Naive B cell (primary cell): Measurements from ENCODE around the gene TMEM30A. TPM values are rescaled to one million over a fixed set of nuclear protein-coding genes. Genes with fewer than 3 reads are reported as not detected.

Source experiments
- ATAC-seq, 2 donors: fragments of 150-1000 bp; cut with Tn5 transposase; 2 replicates each; pipeline ENCODE4 v1.10.0; 2021; ENCODE audit warnings: low read depth in 2 of 2, mild to moderate bottlenecking in 2 of 2, moderate library complexity in 2 of 2
- DNase-seq: peaks from one replicate; pipeline ENCODE4 v3.0.0; 2022
- H3K27ac Mint-ChIP-seq, 6 donors: one replicate each; pipeline ENCODE4 v1.8.0; 2020 to 2022; ENCODE audit warnings: mild to moderate bottlenecking in 6 of 6, mixed read lengths in 6 of 6, moderate library complexity in 5 of 6, inconsistent platforms in 2 of 6
- H3K27me3 Mint-ChIP-seq, 3 donors: one replicate each; pipeline ENCODE4 v1.8.0; 2021 to 2022; ENCODE audit warnings: mixed read lengths in 3 of 3, mild to moderate bottlenecking in 1 of 3
- H3K36me3 Mint-ChIP-seq, 2 donors: one replicate each; pipeline ENCODE4 v1.8.0; 2020 to 2022; ENCODE audit warnings: mixed read lengths in 2 of 2, inconsistent platforms in 1 of 2, mild to moderate bottlenecking in 1 of 2
- H3K4me1 Mint-ChIP-seq, 3 donors: one replicate each; pipeline ENCODE4 v1.8.0; 2020 to 2022; ENCODE audit warnings: mixed read lengths in 3 of 3, inconsistent platforms in 1 of 3, mild to moderate bottlenecking in 1 of 3, moderate library complexity in 1 of 3
- H3K4me3 Mint-ChIP-seq, 8 donors: one replicate each; pipeline ENCODE4 v1.8.0; 2020 to 2022; ENCODE audit warnings: mild to moderate bottlenecking in 8 of 8, mixed read lengths in 8 of 8, moderate library complexity in 8 of 8, inconsistent platforms in 2 of 8
- H3K9me3 Mint-ChIP-seq, 7 donors: one replicate each; pipeline ENCODE4 v1.8.0; 2020 to 2022; ENCODE audit warnings: mixed read lengths in 7 of 7, mild to moderate bottlenecking in 5 of 7, inconsistent platforms in 2 of 7, moderate library complexity in 1 of 7
- polyA plus RNA-seq, 6 donors: library from polyadenylated mRNA; unstranded; fragments of 300-500 nt; fragmentation: Illumina TruSeq; gene quantifications; one replicate each; pipeline ENCODE4 v1.2.3, GENCODE V29; 2021; ENCODE audit warnings: low read depth in 6 of 6

TMEM30A gene
- polyA plus RNA-seq, 6 donors from 2014 or later = 33.5 to 45.1 (median 41.8) TPM

DNA sequence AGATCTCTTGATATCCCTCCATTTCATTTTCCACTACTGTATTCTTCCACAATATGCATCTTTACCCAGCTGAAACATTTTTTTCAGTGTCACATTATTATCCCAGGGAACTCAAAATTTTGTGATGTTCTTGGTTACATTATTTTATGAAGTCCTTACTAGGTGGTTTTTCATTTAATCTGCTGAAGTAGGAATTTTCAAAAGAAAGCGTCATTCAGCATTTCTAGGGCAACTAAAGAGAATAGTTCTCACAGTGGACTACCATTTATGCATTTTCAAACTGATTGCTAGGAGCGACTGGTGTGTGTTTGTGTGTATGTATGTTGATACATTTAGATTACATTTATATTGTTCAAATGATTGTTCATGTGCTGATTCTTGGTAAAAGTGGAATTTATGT, 2.4 kb upstream of the TMEM30A start:
- H3K27me3 Mint-ChIP-seq = no peaks in the 10 kb centered on the region
- DNase-seq (no peak), ATAC-seq (no peak)
- H3K36me3 Mint-ChIP-seq = peaks cover 0 to 4% of the 10 kb centered on the region in 2 donors
- peaks cover 7 to 11% (median 9%) of the 10 kb centered on the region in 3 donors for H3K4me1 Mint-ChIP-seq
- no peaks in the 10 kb centered on the region for H3K9me3 Mint-ChIP-seq
- H3K4me3 Mint-ChIP-seq = peak overlapping the region in 3 of 8 donors; percentile 16 to 78 (median 38)
- peak overlapping the region in 3 of 6 donors; percentile 6 to 71 (median 45) for H3K27ac Mint-ChIP-seq

DNA sequence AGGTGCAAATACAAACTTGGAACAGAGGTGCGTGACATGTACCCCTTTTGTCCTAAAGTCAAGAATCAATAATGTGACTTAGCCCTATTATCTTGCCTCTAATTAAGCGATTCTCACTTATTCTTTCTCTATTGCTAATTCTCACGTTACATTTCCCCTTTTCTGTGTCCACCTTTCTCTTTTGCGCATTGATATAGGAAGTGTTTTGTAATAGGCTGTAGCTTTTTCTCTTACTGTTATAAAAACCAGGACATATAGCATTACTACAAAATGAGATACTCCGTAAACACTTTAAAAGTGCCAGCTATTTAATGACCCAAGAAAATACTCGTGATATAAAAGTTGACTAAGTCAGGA, 669 bp upstream of the TMEM30A start:
- H3K27me3 Mint-ChIP-seq = no peaks in the 10 kb centered on the region
- ATAC-seq (peak; percentile 11 to 24), DNase-seq (no peak)
- H3K4me3 Mint-ChIP-seq = no peak overlapping the region
- H3K36me3 Mint-ChIP-seq = peaks cover 0 to 4% of the 10 kb centered on the region in 2 donors
- H3K9me3 Mint-ChIP-seq = no peaks in the 10 kb centered on the region
- H3K4me1 Mint-ChIP-seq = peaks cover 8 to 11% (median 9%) of the 10 kb centered on the region in 3 donors
- no peak overlapping the region for H3K27ac Mint-ChIP-seq

DNA sequence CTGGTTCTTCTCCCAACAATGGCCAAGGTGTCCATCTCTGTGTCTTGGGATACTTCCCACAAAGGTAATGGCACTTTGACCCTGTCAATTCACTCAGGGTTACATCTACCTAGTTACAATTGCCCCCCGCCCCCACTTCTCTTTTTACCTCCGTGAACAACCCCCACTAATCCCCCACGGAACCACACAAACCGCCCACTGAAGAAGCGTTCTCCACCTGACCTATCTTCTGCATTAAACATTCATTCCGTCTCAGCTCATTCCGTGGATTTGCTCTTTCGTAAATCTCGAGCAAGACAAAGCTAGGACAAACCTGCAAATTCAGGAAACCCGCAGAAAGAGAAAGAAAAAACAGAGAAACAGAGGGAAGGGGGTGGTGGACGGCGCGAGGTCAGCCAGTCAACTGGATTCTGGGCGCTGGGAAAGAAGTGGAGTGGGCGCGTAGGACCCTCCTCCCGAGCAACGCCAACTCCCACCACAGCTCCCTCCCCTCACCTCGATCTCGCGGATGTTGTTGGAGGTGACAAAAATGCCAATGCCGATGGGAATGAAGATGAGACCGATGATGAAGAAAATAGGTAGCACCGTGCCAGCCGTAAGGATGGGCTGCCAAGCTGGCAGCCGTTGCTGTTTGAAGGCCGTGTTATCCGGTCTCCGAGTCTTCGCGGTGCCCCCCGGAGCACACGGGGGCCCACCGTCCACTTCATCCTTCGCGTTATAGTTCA, 523 bp downstream of the TMEM30A start:
- H3K9me3 Mint-ChIP-seq = no peaks in the 10 kb centered on the region
- peaks cover 12 to 19% (median 16%) of the 10 kb centered on the region in 3 donors for H3K4me1 Mint-ChIP-seq
- no peaks in the 10 kb centered on the region for H3K27me3 Mint-ChIP-seq
- H3K4me3 Mint-ChIP-seq = no peak overlapping the region
- ATAC-seq = peak; percentile 28 to 30
- H3K36me3 Mint-ChIP-seq = peaks cover 0 to 4% of the 10 kb centered on the region in 2 donors
- peak; percentile 40 for DNase-seq
- H3K27ac Mint-ChIP-seq = no peak overlapping the region

DNA sequence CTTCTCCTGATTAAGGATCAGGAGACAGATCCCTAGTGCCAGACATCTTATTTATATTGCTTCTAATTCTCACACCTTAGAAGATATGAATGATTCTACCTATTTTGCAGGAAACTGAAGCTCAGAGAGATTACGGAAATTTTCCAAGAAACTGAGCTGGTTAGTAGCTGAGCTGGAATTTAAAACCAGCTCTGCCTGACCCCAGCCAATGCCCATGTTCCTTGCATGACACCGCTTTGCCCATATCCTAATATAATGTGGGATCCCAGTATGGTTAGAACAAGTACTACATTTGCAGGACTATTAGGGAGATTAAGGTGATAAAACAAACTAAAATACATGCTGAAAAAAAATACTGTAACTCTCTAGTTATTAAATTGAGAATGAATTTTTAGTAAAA, 1.9 kb downstream of the TMEM30A start:
- H3K27ac Mint-ChIP-seq = no peak overlapping the region
- H3K4me3 Mint-ChIP-seq = peak overlapping the region in 2 of 8 donors; percentile 27 to 76
- no peaks in the 10 kb centered on the region for H3K9me3 Mint-ChIP-seq
- H3K4me1 Mint-ChIP-seq = peaks cover 21 to 28% (median 24%) of the 10 kb centered on the region in 3 donors
- DNase-seq = no peak
- H3K36me3 Mint-ChIP-seq = no peaks in the 10 kb centered on the region
- no peak for ATAC-seq
- H3K27me3 Mint-ChIP-seq = no peaks in the 10 kb centered on the region

DNA sequence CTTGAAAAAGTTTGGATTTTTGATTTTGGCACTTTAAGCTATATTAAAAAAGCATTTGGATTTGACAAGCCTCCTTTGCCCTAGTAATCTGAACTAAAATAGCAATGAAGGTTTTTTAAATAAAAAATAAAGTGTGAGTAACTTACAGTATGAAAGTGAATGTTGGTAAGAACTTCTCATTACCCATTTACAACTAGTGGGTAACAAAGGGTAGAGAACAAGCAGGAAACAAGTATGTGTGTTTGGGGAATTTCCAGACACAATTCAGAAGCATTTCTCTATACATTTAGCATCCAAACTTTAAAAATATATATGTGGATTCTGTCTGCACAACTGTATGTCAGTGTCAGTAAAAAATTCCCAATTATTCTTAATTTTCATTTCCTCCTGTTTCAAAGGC, 2.9 kb downstream of the TMEM30A start:
- Mint-ChIP-seq H3K4me3 (peak overlapping the region in 1 of 8 donors; percentile 76), H3K4me1 (peaks cover 19 to 28% (median 25%) of the 10 kb centered on the region in 3 donors), H3K9me3 (peaks cover 0 to 2% (median 0%) of the 10 kb centered on the region in 7 donors), H3K27me3 (no peaks in the 10 kb centered on the region), H3K27ac (peak overlapping the region in 1 of 6 donors; percentile 60), H3K36me3 (no peaks in the 10 kb centered on the region)
- no peak for ATAC-seq
- no peak for DNase-seq

DNA sequence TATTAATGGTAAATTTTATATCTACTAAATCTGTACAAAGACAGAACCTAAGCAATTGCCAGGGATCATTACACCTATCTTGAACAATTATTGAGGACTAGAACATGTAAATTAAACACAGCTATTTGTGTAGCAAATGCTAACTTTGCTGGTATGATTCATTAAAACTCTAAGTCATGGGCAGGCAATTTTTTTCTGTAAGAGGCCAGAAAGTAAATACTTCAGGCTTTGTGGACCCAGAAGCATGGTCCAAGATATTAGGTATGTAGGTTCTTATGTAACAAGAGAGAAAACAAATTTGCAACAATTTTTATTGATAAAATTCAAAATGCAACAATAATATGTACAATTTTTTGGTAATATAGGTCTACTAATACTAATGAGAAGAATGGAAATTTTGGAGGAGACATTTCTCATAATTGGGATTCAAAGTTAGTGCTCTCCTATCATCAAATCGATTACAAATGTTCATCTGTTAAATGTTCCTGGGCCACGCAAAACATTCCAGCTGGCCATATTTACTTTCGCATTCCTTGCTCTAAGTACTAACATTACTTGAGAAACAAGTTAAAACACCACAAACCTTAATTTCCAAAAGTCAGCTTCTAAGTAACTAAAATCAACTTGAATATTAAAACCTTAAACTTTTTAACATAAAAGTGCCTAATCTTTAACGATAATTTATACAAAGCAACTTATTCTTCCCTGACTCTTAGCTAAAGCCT, 4.3 kb downstream of the TMEM30A start:
- peaks cover 0 to 8% of the 10 kb centered on the region in 2 donors for H3K36me3 Mint-ChIP-seq
- H3K27me3 Mint-ChIP-seq = no peaks in the 10 kb centered on the region
- H3K9me3 Mint-ChIP-seq = peaks cover 0 to 2% (median 0%) of the 10 kb centered on the region in 7 donors
- ATAC-seq (no peak), DNase-seq (no peak)
- H3K4me3 Mint-ChIP-seq = no peak overlapping the region
- H3K4me1 Mint-ChIP-seq = peaks cover 30 to 32% (median 31%) of the 10 kb centered on the region in 3 donors
- no peak overlapping the region for H3K27ac Mint-ChIP-seq

DNA sequence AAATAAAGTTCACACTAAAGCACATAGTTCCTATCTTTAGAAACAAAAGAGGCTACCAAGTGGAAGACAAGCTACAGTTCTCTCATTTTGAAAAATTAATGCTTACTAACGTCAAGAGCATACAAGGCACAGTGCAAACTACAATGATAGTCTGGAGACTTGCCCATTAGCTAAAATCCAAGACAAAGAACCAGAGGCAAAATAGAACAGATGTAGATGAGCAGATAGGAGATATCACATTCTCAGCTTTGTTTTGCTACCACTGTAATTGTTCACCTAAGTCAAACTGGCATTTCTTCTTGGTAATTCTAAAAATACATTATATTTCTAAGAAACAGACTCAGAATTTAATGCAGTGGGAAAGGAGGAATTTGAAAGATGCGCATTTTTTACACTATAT, 5.2 kb downstream of the TMEM30A start:
- H3K4me1 Mint-ChIP-seq = peaks cover 35 to 39% (median 37%) of the 10 kb centered on the region in 3 donors
- H3K27ac Mint-ChIP-seq = peak overlapping the region in 1 of 6 donors; percentile 67
- H3K9me3 Mint-ChIP-seq = peaks cover 0 to 2% (median 0%) of the 10 kb centered on the region in 7 donors
- no peak for DNase-seq
- ATAC-seq = no peak
- no peaks in the 10 kb centered on the region for H3K27me3 Mint-ChIP-seq
- H3K36me3 Mint-ChIP-seq = peaks cover 0 to 13% of the 10 kb centered on the region in 2 donors
- H3K4me3 Mint-ChIP-seq = no peak overlapping the region

DNA sequence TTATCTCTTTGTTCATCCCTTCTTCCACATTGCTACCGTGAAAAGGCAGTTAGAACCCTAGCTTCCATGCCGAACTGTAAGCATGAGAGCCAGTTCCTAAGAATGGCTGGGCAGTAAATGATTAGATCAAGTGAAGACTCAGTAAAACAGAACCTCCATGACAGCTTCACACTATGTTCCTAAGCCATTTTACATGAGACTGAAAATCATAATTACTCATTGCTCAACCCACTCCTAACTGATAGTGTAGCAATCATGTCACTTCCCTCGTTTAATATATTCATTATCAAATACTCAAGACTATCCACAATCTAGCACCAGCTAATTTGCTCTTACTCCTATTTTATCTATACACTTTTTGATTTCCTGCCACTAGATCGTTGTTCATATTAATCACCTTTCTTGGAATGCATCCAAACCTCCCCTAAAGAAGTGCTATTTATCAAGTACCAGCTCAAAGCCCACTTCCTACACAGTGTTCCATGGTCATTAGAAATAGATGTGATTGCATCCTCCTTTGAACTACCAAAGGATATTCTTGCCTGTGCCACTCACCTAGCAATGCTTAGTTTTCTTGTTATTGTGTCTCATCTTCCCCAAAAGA, 6.0 kb downstream of the TMEM30A start:
- Mint-ChIP-seq H3K27me3 (no peaks in the 10 kb centered on the region), H3K4me3 (no peak overlapping the region), H3K36me3 (peaks cover 0 to 13% of the 10 kb centered on the region in 2 donors), H3K9me3 (peaks cover 0 to 2% (median 0%) of the 10 kb centered on the region in 7 donors), H3K4me1 (peaks cover 41 to 45% (median 42%) of the 10 kb centered on the region in 3 donors), H3K27ac (peak overlapping the region in 2 of 6 donors; percentile 1 to 7)
- ATAC-seq (no peak), DNase-seq (no peak)

DNA sequence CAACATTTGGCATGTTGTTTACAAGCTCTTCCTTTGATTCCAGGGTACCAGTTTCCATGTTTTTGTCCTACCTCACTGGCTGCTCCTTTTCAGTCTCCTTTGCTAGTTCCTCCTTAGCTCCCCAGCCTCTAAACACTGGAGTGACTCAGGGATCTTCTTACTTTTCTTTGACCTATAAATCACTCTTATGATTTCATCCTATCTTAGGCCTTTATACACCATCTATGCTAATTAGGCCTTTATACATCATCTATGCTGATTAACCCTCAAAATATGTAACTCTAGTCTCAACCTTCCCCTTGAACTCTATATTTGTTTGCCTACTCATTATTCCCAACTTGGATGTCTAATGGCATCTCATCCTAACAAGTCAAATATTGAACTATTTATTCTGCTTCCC, 9.5 kb downstream of the TMEM30A start:
- Mint-ChIP-seq H3K27me3 (no peaks in the 10 kb centered on the region), H3K4me1 (peaks cover 50 to 63% (median 51%) of the 10 kb centered on the region in 3 donors), H3K36me3 (peaks cover 0 to 13% of the 10 kb centered on the region in 2 donors), H3K4me3 (no peak overlapping the region), H3K27ac (peak overlapping the region in 4 of 6 donors; percentile 0 to 77 (median 12)), H3K9me3 (peaks cover 0 to 2% (median 0%) of the 10 kb centered on the region in 7 donors)
- ATAC-seq = no peak
- no peak for DNase-seq

DNA sequence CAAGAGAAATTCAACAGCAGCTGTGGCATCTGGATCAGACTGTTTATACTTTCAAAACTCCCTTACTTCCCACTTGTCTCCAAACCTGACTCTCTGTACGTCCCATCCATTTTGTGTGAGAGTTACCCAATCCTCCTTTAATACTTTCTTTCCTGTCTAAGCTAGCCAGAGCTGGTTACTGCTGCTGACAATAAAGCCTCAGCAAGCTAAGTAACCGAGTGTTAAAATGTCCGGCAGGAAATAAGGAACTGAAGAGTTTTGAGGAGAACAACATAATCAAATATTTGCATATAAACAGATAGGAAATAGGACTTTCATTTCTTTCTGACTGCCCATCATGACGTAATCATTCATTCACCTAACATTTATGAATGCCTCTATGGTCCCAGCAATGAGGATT, 11.6 kb downstream of the TMEM30A start:
- peak overlapping the region in 2 of 6 donors; percentile 42 to 61 for H3K27ac Mint-ChIP-seq
- peaks cover 41 to 56% (median 46%) of the 10 kb centered on the region in 3 donors for H3K4me1 Mint-ChIP-seq
- H3K4me3 Mint-ChIP-seq = no peak overlapping the region
- peaks cover 0 to 2% (median 0%) of the 10 kb centered on the region in 7 donors for H3K9me3 Mint-ChIP-seq
- peak in 1 of 2 donors; percentile 71 for ATAC-seq
- peaks cover 0 to 13% of the 10 kb centered on the region in 2 donors for H3K36me3 Mint-ChIP-seq
- no peak for DNase-seq
- H3K27me3 Mint-ChIP-seq = no peaks in the 10 kb centered on the region

DNA sequence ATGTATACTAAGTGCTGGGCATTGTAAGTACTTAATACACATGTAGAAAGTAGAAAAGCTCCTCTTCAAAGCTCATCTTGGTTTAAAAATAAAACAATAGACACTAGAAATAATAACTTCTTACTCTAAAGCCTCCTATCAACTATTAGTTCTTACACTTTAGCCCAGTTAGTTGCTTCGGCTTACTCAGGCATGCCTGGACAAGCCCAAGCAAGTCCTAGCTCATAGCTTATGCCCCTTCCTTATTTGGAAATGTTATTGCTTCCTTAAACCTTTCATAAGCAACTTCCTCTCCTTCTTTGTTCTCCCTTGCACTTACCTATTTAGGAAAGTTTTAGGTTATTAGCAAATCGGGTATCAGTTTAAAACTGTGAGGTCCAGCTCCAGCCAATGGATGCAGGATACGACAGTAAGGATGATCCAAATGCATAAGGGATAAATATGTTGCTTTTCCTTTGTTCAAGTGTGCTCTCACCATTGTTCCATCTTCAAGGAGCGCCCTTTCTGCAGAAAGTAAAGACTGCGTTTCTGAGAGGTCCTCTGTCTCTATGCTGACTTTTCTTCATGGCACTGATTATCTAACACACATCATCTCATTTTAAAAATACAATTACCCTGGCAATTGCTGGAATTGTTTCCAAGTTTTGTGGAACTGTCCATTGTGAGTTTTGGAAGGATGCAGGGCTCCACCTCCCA, 12.3 kb downstream of the TMEM30A start:
- Mint-ChIP-seq H3K9me3 (peaks cover 0 to 2% (median 0%) of the 10 kb centered on the region in 7 donors), H3K4me3 (no peak overlapping the region), H3K36me3 (peaks cover 0 to 13% of the 10 kb centered on the region in 2 donors), H3K4me1 (peaks cover 40 to 56% (median 48%) of the 10 kb centered on the region in 3 donors), H3K27me3 (no peaks in the 10 kb centered on the region), H3K27ac (peak overlapping the region in 3 of 6 donors; percentile 41 to 93 (median 61))
- DNase-seq (no peak), ATAC-seq (no peak)

DNA sequence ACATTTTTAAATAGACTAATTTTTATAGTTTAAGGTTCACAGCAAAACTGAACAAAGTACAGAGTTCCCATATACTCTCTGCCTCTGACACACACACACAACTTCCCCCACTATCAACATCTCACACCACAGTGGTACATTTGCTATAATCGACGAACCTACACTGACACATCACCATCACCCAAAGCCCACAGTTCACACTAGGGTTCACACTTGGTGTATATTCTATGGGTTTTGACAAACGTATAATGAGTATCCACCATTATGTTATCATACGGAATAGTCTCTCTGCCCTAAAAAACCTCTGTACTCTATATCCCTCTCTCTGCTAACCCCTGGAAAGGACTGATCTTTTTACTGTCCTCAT, 15.6 kb downstream of the TMEM30A start:
- ATAC-seq (no peak), DNase-seq (no peak)
- Mint-ChIP-seq H3K9me3 (peaks cover 0 to 2% (median 0%) of the 10 kb centered on the region in 7 donors), H3K4me1 (peaks cover 17 to 34% (median 23%) of the 10 kb centered on the region in 3 donors), H3K27ac (peak overlapping the region in 3 of 6 donors; percentile 11 to 96 (median 42)), H3K4me3 (no peak overlapping the region), H3K27me3 (no peaks in the 10 kb centered on the region), H3K36me3 (no peaks in the 10 kb centered on the region)
